ENCODE data around the gene HEBP2.
"Not testable (repeated sequence)": the region's sequence is repeated elsewhere in the genome, so short reads cannot be mapped to it uniquely, and the experiment has no call there.

HEBP2 gene

DNA sequence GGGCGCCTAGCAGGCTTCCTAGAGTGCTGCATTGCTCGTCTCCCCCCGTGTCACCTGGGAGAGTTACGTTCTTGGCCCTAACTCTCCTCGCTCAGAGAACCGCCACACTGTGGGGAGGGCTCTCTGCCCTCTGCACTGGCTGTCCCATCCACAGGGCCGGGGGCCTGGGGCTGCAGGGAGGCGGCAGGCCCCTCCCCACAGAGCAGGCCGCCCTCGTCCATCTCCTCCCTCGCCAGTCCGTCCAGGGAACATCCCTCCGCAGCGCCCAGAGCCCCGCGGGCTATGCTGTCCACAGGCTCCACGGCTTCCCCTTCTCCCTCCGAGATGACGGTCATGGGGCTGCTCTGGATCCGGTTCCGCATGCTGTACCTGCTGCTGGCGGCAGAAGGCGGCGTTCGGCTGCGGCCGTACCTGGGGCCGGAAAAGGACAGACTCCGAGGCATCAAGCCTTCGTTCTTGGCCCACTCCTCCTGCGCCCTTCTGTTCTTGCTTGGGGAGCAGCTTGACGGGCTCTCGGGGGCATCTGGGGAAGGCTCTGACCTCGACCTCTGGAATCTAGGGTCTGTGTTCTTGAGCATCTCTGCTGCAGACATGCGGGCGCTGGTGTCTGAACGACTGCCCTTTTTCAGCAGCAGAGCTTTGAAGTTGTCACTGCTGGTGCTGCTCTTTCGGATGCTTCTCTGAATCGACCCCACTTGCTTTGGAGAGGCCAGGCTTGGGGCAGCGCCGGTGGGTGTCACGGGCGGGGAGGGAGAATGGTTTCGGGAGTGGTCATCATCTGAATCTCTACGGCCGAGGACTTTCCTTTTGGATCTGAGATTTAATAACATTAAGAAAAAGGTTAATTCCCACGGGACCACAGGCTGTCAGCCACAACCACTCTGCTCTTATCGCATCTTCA lies 20.2 kb downstream of the HEBP2 start:
- H3K27ac ChIP-seq (ENCODE audit: low read depth in 2 of 2, low read length in 2 of 2): no peak overlapping the region

DNA sequence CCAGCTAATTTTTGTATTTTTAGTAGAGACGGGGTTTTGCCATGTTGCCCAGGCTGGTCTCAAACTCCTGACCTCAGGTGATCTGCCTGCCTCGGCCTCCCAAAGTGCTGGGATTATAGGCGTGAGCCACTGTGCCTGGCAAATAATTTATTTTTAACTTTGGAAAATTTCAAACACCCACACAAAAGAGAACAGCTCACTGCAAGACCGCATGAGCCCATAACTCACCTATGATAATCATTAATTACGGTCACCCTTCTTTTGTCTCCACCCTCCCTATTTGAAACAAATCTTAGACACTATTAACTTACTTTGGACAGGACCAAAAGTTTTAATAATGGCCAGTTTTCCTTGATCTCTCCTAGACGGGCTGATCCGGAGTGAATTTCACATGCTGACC lies 21.2 kb downstream of the HEBP2 start:
- H3K27me3 ChIP-seq (ENCODE audit: control insufficient read depth in 2 of 2, insufficient read depth in 2 of 2, low read length in 2 of 2); H3K4me1 ChIP-seq (ENCODE audit: control insufficient read depth in 2 of 2, insufficient read depth in 2 of 2, low read length in 2 of 2); H3K4me3 ChIP-seq (ENCODE audit: low read length in 2 of 2); H3K27ac ChIP-seq (ENCODE audit: low read depth in 2 of 2, low read length in 2 of 2); H3K9ac ChIP-seq (ENCODE audit: low read depth in 1 of 2, low read length in 2 of 2); H3K9me3 ChIP-seq (ENCODE audit: control insufficient read depth in 2 of 2, low read length in 2 of 2): not testable (repeated sequence)
- peaks cover 35 to 41% of the 10 kb centered on the region in 2 donors for H3K36me3 ChIP-seq (ENCODE audit: control insufficient read depth in 2 of 2, insufficient read depth in 2 of 2, low read length in 2 of 2)

More for the DNA sequence above, 20.2 kb downstream of the HEBP2 start:
- H3K9ac ChIP-seq (ENCODE audit: low read depth in 1 of 2, low read length in 2 of 2): no peak overlapping the region
- H3K36me3 ChIP-seq (ENCODE audit: control insufficient read depth in 2 of 2, insufficient read depth in 2 of 2, low read length in 2 of 2): peaks cover 35 to 41% of the 10 kb centered on the region in 2 donors
- H3K9me3 ChIP-seq (ENCODE audit: control insufficient read depth in 2 of 2, low read length in 2 of 2): no peaks in the 10 kb centered on the region
- H3K4me1 ChIP-seq (ENCODE audit: control insufficient read depth in 2 of 2, insufficient read depth in 2 of 2, low read length in 2 of 2): peaks cover 0 to 3% of the 10 kb centered on the region in 2 donors
- H3K27me3 ChIP-seq (ENCODE audit: control insufficient read depth in 2 of 2, insufficient read depth in 2 of 2, low read length in 2 of 2): no peaks in the 10 kb centered on the region
- H3K4me3 ChIP-seq (ENCODE audit: low read length in 2 of 2): no peak overlapping the region

DNA sequence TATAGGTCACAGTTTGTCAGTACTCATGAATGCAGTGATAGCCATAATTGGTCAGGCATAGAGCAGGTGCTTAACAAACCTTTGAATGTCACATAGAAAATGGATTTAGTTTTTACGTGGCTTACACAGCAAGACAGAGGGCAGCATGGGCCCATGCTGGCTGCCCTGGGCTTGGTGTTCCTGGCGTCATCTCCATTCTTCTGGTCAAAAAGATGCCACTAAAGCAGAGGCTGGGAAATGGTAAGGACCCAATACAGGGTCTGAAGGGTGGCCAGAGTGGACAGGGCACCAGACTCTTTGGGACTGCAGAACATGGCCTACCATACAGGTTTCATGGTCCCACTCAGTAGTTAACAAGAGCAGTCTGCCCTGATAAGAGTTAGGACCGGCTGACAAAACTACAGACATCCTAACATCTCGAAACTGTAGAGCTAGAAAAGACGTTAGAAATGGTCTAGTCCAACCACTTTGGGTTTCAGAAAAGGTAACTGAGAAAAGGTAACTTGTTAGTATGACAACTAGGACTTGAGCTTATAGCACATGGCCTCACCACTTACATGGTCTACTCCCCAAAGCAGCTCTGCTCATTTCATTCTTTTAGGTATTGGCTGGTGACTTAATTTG lies 22.6 kb downstream of the HEBP2 start:
- H3K27ac ChIP-seq (ENCODE audit: low read depth in 2 of 2, low read length in 2 of 2): no peak overlapping the region
- H3K27me3 ChIP-seq (ENCODE audit: control insufficient read depth in 2 of 2, insufficient read depth in 2 of 2, low read length in 2 of 2): no peaks in the 10 kb centered on the region
- peaks cover 38 to 44% of the 10 kb centered on the region in 2 donors for H3K36me3 ChIP-seq (ENCODE audit: control insufficient read depth in 2 of 2, insufficient read depth in 2 of 2, low read length in 2 of 2)

GRCh38 chr6:138427701-138428100 lies 23.7 kb downstream of the HEBP2 start:
- H3K4me3 ChIP-seq (ENCODE audit: low read length in 2 of 2): no peak overlapping the region
- H3K4me1 ChIP-seq (ENCODE audit: control insufficient read depth in 2 of 2, insufficient read depth in 2 of 2, low read length in 2 of 2): peaks cover 0 to 3% of the 10 kb centered on the region in 2 donors
- H3K9ac ChIP-seq (ENCODE audit: low read depth in 1 of 2, low read length in 2 of 2): no peak overlapping the region
- H3K9me3 ChIP-seq (ENCODE audit: control insufficient read depth in 2 of 2, low read length in 2 of 2): no peaks in the 10 kb centered on the region
- H3K27me3 ChIP-seq (ENCODE audit: control insufficient read depth in 2 of 2, insufficient read depth in 2 of 2, low read length in 2 of 2): no peaks in the 10 kb centered on the region
- H3K27ac ChIP-seq (ENCODE audit: low read depth in 2 of 2, low read length in 2 of 2): no peak overlapping the region
- H3K36me3 ChIP-seq (ENCODE audit: control insufficient read depth in 2 of 2, insufficient read depth in 2 of 2, low read length in 2 of 2): peaks cover 49 to 54% of the 10 kb centered on the region in 2 donors

More for the DNA sequence above, 22.6 kb downstream of the HEBP2 start:
- H3K4me1 ChIP-seq (ENCODE audit: control insufficient read depth in 2 of 2, insufficient read depth in 2 of 2, low read length in 2 of 2): peaks cover 0 to 3% of the 10 kb centered on the region in 2 donors
- H3K4me3 ChIP-seq (ENCODE audit: low read length in 2 of 2): no peak overlapping the region
- H3K9me3 ChIP-seq (ENCODE audit: control insufficient read depth in 2 of 2, low read length in 2 of 2): no peaks in the 10 kb centered on the region
- H3K9ac ChIP-seq (ENCODE audit: low read depth in 1 of 2, low read length in 2 of 2): no peak overlapping the region

DNA sequence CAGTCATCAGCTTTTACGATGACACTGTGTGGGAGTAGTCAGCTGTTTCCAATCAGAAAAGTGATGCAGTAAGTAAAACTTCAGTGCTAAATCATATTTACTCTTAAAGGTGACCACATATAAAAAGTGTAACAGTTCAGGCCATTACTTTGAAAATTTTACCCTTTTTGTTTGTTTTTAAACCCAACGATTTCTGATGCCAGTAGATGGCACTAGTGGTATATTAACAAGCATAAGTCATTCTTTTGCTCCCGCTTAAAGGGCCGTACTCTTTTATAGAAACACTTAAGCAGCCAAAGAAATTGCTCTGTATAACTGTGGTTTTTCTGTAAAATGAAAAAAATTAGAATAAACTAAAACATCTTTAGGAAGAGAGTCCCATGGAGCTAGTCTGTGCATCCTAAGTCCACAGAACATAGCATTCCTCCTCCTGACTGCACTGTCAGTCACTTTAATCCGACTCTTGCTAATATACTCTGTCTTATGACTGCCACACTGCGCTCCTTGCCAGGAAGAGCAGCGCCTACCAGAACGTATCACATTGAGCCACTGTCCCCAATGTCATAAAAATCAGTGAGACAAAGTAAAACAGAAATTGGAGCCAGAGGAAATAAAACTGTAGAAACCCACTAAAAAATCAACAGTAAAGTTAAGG lies 25.0 kb downstream of the HEBP2 start:
- H3K36me3 ChIP-seq (ENCODE audit: control insufficient read depth in 2 of 2, insufficient read depth in 2 of 2, low read length in 2 of 2): peaks cover 57% of the 10 kb centered on the region in 2 donors
- no peaks in the 10 kb centered on the region for H3K27me3 ChIP-seq (ENCODE audit: control insufficient read depth in 2 of 2, insufficient read depth in 2 of 2, low read length in 2 of 2)
- peaks cover 0 to 3% of the 10 kb centered on the region in 2 donors for H3K4me1 ChIP-seq (ENCODE audit: control insufficient read depth in 2 of 2, insufficient read depth in 2 of 2, low read length in 2 of 2)
- no peak overlapping the region for H3K9ac ChIP-seq (ENCODE audit: low read depth in 1 of 2, low read length in 2 of 2)
- H3K4me3 ChIP-seq (ENCODE audit: low read length in 2 of 2): no peak overlapping the region
- no peak overlapping the region for H3K27ac ChIP-seq (ENCODE audit: low read depth in 2 of 2, low read length in 2 of 2)
- no peaks in the 10 kb centered on the region for H3K9me3 ChIP-seq (ENCODE audit: control insufficient read depth in 2 of 2, low read length in 2 of 2)

DNA sequence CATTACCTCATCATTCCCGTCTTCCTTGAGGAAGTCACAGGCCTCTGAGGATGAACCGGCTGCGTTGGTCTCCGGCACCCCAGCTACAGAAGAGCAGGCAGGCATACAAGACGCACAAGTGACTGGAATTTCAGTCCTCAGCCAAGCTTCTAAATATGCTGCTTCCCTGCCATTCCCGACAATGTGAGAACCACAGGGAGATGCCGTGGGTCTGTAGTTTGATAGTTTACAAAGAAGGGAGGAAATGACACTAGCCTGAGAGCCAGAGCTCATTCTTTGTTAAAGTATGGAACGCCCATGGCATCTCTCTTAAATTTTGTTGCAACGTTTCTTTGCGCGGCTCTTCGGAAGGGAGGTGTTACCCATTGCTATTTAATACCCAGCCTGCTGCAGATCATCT lies 25.7 kb downstream of the HEBP2 start:
- Histone ChIP-seq H3K36me3 (ENCODE audit: control insufficient read depth in 2 of 2, insufficient read depth in 2 of 2, low read length in 2 of 2) (peaks cover 50 to 53% of the 10 kb centered on the region in 2 donors), H3K9ac (ENCODE audit: low read depth in 1 of 2, low read length in 2 of 2) (no peak overlapping the region)

GRCh38 chr6:138430361-138431145 lies 26.5 kb downstream of the HEBP2 start:
- Histone ChIP-seq H3K9ac (ENCODE audit: low read depth in 1 of 2, low read length in 2 of 2) (no peak overlapping the region), H3K27ac (ENCODE audit: low read depth in 2 of 2, low read length in 2 of 2) (no peak overlapping the region), H3K4me1 (ENCODE audit: control insufficient read depth in 2 of 2, insufficient read depth in 2 of 2, low read length in 2 of 2) (peaks cover 0 to 3% of the 10 kb centered on the region in 2 donors), H3K4me3 (ENCODE audit: low read length in 2 of 2) (no peak overlapping the region), H3K36me3 (ENCODE audit: control insufficient read depth in 2 of 2, insufficient read depth in 2 of 2, low read length in 2 of 2) (peaks cover 50 to 51% of the 10 kb centered on the region in 2 donors), H3K27me3 (ENCODE audit: control insufficient read depth in 2 of 2, insufficient read depth in 2 of 2, low read length in 2 of 2) (no peaks in the 10 kb centered on the region), H3K9me3 (ENCODE audit: control insufficient read depth in 2 of 2, low read length in 2 of 2) (no peaks in the 10 kb centered on the region)

More for the DNA sequence above, 25.7 kb downstream of the HEBP2 start:
- Histone ChIP-seq H3K27ac (ENCODE audit: low read depth in 2 of 2, low read length in 2 of 2) (no peak overlapping the region), H3K4me1 (ENCODE audit: control insufficient read depth in 2 of 2, insufficient read depth in 2 of 2, low read length in 2 of 2) (peaks cover 0 to 3% of the 10 kb centered on the region in 2 donors), H3K27me3 (ENCODE audit: control insufficient read depth in 2 of 2, insufficient read depth in 2 of 2, low read length in 2 of 2) (no peaks in the 10 kb centered on the region), H3K4me3 (ENCODE audit: low read length in 2 of 2) (no peak overlapping the region), H3K9me3 (ENCODE audit: control insufficient read depth in 2 of 2, low read length in 2 of 2) (no peaks in the 10 kb centered on the region)

DNA sequence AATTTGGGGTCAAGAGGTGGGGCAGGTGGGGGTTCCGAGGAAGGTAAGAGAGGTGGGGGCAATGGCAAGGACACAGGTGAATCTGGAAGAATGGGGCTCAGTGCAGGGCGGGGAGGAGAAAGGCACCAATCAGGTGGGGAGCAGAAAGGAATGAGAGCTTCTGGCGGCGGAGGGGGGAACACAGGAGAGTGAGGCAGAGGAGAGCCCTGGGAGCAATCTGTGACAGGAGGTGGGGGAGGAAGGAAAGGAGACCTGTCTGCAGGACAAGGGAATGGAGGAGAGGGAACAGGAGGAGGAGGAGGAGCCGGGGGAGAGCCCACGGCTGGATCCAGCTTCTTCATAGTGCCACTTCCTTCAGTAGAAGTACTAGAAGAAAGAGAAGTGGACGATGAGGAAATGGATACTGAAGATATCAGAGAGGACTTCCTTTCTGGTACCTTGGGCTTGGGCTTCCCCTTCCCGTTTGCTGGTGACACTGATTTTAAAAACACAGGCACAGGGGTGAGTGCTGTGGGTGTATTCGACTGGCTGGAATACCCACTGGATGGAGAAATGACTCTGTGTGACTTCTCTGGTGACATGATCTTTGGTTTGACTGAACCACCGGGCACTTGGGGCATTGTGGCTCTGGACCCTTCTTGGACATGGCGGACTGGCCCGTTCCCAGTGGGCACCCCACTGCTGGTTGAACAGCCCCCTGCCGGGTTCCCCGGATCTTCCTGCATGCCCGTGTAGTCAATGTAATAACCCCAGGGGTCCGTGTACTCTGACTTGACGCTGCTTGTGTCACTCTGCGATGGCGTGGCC lies 27.4 kb downstream of the HEBP2 start:
- no peak overlapping the region for H3K4me3 ChIP-seq (ENCODE audit: low read length in 2 of 2)
- H3K9me3 ChIP-seq (ENCODE audit: control insufficient read depth in 2 of 2, low read length in 2 of 2): no peaks in the 10 kb centered on the region
- H3K36me3 ChIP-seq (ENCODE audit: control insufficient read depth in 2 of 2, insufficient read depth in 2 of 2, low read length in 2 of 2): peaks cover 47 to 50% of the 10 kb centered on the region in 2 donors
- H3K27ac ChIP-seq (ENCODE audit: low read depth in 2 of 2, low read length in 2 of 2): no peak overlapping the region
- H3K27me3 ChIP-seq (ENCODE audit: control insufficient read depth in 2 of 2, insufficient read depth in 2 of 2, low read length in 2 of 2): no peaks in the 10 kb centered on the region
- H3K4me1 ChIP-seq (ENCODE audit: control insufficient read depth in 2 of 2, insufficient read depth in 2 of 2, low read length in 2 of 2): peaks cover 0 to 3% of the 10 kb centered on the region in 2 donors
- H3K9ac ChIP-seq (ENCODE audit: low read depth in 1 of 2, low read length in 2 of 2): no peak overlapping the region

- Histone ChIP-seq H3K9ac (ENCODE audit: low read depth in 1 of 2, low read length in 2 of 2) (no peak overlapping the region), H3K4me3 (ENCODE audit: low read length in 2 of 2) (no peak overlapping the region), H3K27me3 (ENCODE audit: control insufficient read depth in 2 of 2, insufficient read depth in 2 of 2, low read length in 2 of 2) (no peaks in the 10 kb centered on the region), H3K4me1 (ENCODE audit: control insufficient read depth in 2 of 2, insufficient read depth in 2 of 2, low read length in 2 of 2) (peaks cover 0 to 3% of the 10 kb centered on the region in 2 donors), H3K36me3 (ENCODE audit: control insufficient read depth in 2 of 2, insufficient read depth in 2 of 2, low read length in 2 of 2) (peaks cover 44 to 47% of the 10 kb centered on the region in 2 donors), H3K9me3 (ENCODE audit: control insufficient read depth in 2 of 2, low read length in 2 of 2) (no peaks in the 10 kb centered on the region), H3K27ac (ENCODE audit: low read depth in 2 of 2, low read length in 2 of 2) (no peak overlapping the region)
Observed at GRCh38 chr6:138432063-138432356, 28.0 kb downstream of the HEBP2 start.

All from mucosa of rectum (tissue), 2 donors.